ENCODE results near the gene ELN. TPM values are rescaled to one million over a fixed set of nuclear protein-coding genes. Genes with fewer than 3 reads are reported as not detected.
A peak's percentile ranks its signal among the peaks of the same experiment; 100 is the strongest.

Gene ELN
- total RNA-seq, 1 experiment from 2014 or later, result 0.26 TPM

DNA sequence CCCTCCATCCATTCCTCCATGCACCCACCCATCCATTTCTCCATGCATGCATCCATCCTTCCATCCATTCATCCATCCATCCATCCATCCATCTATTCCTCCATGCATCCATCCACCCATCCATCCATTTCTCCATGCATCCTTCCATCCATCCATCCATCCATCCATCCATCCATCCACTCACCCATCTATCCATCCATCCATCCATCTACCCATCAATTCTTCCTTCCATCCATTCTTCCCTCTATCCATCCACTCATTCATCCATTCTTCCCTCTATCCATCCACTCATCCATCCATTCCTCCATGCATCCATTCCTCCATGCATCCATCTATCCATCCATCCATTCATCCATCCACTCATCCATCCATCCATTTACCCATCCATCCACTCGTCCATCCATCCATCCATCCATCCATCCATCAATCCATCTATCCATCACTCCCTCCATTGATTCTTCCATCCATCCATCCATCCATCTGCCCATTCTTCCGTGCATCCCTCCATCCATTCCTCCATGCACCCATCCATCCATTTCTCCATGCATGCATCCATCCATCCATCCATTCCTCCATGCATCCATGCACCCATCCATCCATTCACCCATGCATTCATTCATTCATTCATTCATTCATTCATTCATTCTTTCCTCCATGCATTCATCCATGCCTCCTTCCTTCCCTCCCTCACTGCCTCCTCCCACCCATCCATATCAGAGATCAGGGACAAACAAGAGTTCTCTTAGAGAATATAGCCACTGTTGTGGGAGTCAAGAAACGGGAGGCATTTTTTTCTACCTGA is 22.2 kb downstream of the ELN start:
- in situ Hi-C loops (cut with HindIII; ENCODE audit: low pct_unique_long_range_greater_than_20kb, low sequenced_read_pairs), result no loop called here
- Histone ChIP-seq H3K27ac (ENCODE audit: low read length) (no peak overlapping the region), H3K36me3 (ENCODE audit: control insufficient read depth, insufficient read depth, low read length) (no peaks in the 10 kb centered on the region), H3K9me3 (ENCODE audit: control insufficient read depth, insufficient read depth, low read depth, low read length) (no peaks in the 10 kb centered on the region), H3K27me3 (ENCODE audit: control insufficient read depth, insufficient read depth, low read length) (peaks cover 2% of the 10 kb centered on the region; the same call in 1 of the 2 replicates), H3K4me3 (ENCODE audit: low read depth in 2 of 2, low read length in 2 of 2) (no peak overlapping the region), H3K4me1 (ENCODE audit: control insufficient read depth, insufficient read depth, low read length) (no peaks in the 10 kb centered on the region)
- no TSS peak for BruUV-seq (replicated peaks)
- CTCF ChIA-PET, result no interaction called here
- POLR2A ChIA-PET, result no interaction called here
- TF ChIP-seq POLR2AphosphoS5 (IDR thresholded peaks at IDR 0.05; ENCODE audit: low read depth, low read length), result no peak
- no peak for TF ChIP-seq SIN3A (IDR thresholded peaks at IDR 0.05; ENCODE audit: borderline replicate concordance, insufficient read depth, low read depth, low read length)
- TF ChIP-seq, protein P1, sequence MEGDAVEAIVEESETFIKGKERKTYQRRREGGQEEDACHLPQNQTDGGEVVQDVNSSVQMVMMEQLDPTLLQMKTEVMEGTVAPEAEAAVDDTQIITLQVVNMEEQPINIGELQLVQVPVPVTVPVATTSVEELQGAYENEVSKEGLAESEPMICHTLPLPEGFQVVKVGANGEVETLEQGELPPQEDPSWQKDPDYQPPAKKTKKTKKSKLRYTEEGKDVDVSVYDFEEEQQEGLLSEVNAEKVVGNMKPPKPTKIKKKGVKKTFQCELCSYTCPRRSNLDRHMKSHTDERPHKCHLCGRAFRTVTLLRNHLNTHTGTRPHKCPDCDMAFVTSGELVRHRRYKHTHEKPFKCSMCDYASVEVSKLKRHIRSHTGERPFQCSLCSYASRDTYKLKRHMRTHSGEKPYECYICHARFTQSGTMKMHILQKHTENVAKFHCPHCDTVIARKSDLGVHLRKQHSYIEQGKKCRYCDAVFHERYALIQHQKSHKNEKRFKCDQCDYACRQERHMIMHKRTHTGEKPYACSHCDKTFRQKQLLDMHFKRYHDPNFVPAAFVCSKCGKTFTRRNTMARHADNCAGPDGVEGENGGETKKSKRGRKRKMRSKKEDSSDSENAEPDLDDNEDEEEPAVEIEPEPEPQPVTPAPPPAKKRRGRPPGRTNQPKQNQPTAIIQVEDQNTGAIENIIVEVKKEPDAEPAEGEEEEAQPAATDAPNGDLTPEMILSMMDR (IDR thresholded peaks at IDR 0.05), result no peak
- TF ChIP-seq, protein P2, sequence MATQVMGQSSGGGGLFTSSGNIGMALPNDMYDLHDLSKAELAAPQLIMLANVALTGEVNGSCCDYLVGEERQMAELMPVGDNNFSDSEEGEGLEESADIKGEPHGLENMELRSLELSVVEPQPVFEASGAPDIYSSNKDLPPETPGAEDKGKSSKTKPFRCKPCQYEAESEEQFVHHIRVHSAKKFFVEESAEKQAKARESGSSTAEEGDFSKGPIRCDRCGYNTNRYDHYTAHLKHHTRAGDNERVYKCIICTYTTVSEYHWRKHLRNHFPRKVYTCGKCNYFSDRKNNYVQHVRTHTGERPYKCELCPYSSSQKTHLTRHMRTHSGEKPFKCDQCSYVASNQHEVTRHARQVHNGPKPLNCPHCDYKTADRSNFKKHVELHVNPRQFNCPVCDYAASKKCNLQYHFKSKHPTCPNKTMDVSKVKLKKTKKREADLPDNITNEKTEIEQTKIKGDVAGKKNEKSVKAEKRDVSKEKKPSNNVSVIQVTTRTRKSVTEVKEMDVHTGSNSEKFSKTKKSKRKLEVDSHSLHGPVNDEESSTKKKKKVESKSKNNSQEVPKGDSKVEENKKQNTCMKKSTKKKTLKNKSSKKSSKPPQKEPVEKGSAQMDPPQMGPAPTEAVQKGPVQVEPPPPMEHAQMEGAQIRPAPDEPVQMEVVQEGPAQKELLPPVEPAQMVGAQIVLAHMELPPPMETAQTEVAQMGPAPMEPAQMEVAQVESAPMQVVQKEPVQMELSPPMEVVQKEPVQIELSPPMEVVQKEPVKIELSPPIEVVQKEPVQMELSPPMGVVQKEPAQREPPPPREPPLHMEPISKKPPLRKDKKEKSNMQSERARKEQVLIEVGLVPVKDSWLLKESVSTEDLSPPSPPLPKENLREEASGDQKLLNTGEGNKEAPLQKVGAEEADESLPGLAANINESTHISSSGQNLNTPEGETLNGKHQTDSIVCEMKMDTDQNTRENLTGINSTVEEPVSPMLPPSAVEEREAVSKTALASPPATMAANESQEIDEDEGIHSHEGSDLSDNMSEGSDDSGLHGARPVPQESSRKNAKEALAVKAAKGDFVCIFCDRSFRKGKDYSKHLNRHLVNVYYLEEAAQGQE (IDR thresholded peaks at IDR 0.05; ENCODE audit: insufficient read depth in 1 of 2, low read depth in 2 of 2, low read length in 1 of 2), result no peak
- TF ChIP-seq TCF7L2 (IDR thresholded peaks at IDR 0.05; ENCODE audit: low read depth, low read length), result no peak
- no peak for DNase-seq (ENCODE audit: low read depth, low spot score)
- no peak for ATAC-seq
- intact Hi-C loops (cut with micrococcal nuclease; ENCODE audit: unreplicated experiment), result no loop called here

DNA sequence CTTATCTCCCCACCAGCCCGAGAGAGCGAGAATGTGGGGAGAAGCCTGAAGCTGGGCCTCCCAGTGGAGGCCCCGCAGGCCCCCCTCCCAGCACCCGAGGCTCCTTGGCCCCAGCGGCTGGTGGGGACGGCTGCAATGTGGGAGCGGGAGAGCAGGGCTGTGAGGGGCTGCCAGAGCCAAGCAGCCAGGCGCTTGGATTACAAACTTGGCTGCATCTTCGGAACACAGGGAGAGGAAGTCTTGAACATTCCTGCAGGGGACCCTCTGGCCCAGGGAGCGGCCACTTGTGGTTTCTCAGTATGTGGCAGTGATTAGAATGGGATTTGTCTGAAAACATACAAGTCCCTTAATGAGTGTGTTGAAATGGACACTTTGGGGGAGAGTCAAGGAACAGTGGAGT is 23.2 kb downstream of the ELN start:
- in situ Hi-C loops (cut with HindIII; ENCODE audit: low pct_unique_long_range_greater_than_20kb, low sequenced_read_pairs) (no loop called here), intact Hi-C loops (cut with micrococcal nuclease; ENCODE audit: unreplicated experiment) (no loop called here)
- ATAC-seq (0 out of 2 replicates have a peak, but pooled peaks have one; percentile 9), DNase-seq (ENCODE audit: low read depth, low spot score) (no peak)
- ChIA-PET POLR2A (no interaction called here), CTCF (no interaction called here)
- BruUV-seq (replicated peaks), result no TSS peak
- Histone ChIP-seq H3K27me3 (ENCODE audit: control insufficient read depth, insufficient read depth, low read length) (peaks cover 2% of the 10 kb centered on the region; the same call in 1 of the 2 replicates), H3K36me3 (ENCODE audit: control insufficient read depth, insufficient read depth, low read length) (no peaks in the 10 kb centered on the region), H3K9me3 (ENCODE audit: control insufficient read depth, insufficient read depth, low read depth, low read length) (no peaks in the 10 kb centered on the region), H3K27ac (ENCODE audit: low read length) (no peak overlapping the region), H3K4me3 (ENCODE audit: low read depth in 2 of 2, low read length in 2 of 2) (no peak overlapping the region), H3K4me1 (ENCODE audit: control insufficient read depth, insufficient read depth, low read length) (no peaks in the 10 kb centered on the region)
- TF ChIP-seq, protein P2 (IDR thresholded peaks at IDR 0.05; ENCODE audit: insufficient read depth in 1 of 2, low read depth in 2 of 2, low read length in 1 of 2), result no peak
- TF ChIP-seq POLR2AphosphoS5 (IDR thresholded peaks at IDR 0.05; ENCODE audit: low read depth, low read length) (no peak), SIN3A (IDR thresholded peaks at IDR 0.05; ENCODE audit: borderline replicate concordance, insufficient read depth, low read depth, low read length) (no peak), TCF7L2 (IDR thresholded peaks at IDR 0.05; ENCODE audit: low read depth, low read length) (no peak)
- TF ChIP-seq, protein P1 (IDR thresholded peaks at IDR 0.05), result no peak
